Measurements from ENCODE around the gene TSPAN33. TPM values are rescaled to one million over a fixed set of nuclear protein-coding genes. Genes with fewer than 3 reads are reported as not detected.

TSPAN33 gene
- total and polyA plus RNA-seq, 9 of the 15 experiments (the other 6 are each of a cell fraction or from before 2014, with no cell fraction given) = 0.03 to 1.5 (median 0.23) TPM; not detected in 2

DNA sequence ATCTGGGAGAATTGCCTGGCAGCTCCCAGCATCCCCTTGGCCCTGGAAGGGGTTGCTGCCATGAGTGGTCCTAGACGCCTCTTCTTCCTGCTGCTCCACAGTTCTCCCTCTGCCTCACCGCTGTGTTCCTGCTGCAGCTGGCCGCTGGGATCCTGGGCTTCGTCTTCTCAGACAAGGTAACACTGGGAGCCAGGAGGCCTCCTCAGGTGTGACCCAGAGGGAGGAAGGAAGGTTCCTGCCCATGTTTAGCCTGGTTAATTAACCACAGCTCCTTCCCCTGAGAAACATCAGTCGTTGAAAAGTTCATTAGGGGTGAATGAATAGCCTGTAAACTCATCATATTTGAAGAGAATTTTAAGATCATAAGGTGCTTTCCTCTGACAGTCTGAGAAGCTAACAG, 18.2 kb downstream of the TSPAN33 start:
- ChIA-PET CTCF (ENCODE audit: low intra/inter-chr PET ratio) (interaction anchor here (0.7 kb wide), 1 partner anchor 12 kb away, joined by 4 read pairs; no protein-coding TSS in a partner anchor), POLR2A (interaction anchor here (1.9 to 2.2 kb wide), 2 partner anchors 10 to 22 kb away, joined by 5 to 9 read pairs; no protein-coding TSS in a partner anchor)
- Histone ChIP-seq H3K36me3 (ENCODE audit: control insufficient read depth, insufficient read depth, low read length) (no peaks in the 10 kb centered on the region), H3K27me3 (ENCODE audit: control insufficient read depth in 2 of 2, insufficient read depth in 2 of 2, low read length in 2 of 2) (peaks cover 14 to 49% of the 10 kb centered on the region in 2 experiments), H3K9me1 (ENCODE audit: control insufficient read depth, insufficient read depth, low read length) (no peaks in the 10 kb centered on the region), H4K20me1 (replicated peaks; ENCODE audit: control insufficient read depth, insufficient read depth, low read length) (no peaks in the 10 kb centered on the region), H2AFZ (ENCODE audit: low read depth, low read length) (no peak overlapping the region), H3K9me3 (replicated peaks; ENCODE audit: control insufficient read depth, insufficient read depth, low read depth, low read length) (no peaks in the 10 kb centered on the region), H3K4me2 (ENCODE audit: insufficient read depth, low read length) (no peak overlapping the region), H3K27ac (ENCODE audit: extremely low read depth, low read depth, low read length) (no peak overlapping the region), H3K4me1 (replicated peaks in 1 of 2; ENCODE audit: control insufficient read depth in 2 of 2, insufficient read depth in 2 of 2, low read length in 2 of 2) (no peaks in the 10 kb centered on the region), H3K79me2 (ENCODE audit: control insufficient read depth, insufficient read depth, low read length) (no peaks in the 10 kb centered on the region), H3K4me3 (no peak overlapping the region), H3K9ac (ENCODE audit: insufficient read depth in 1 of 2, low read depth in 2 of 2, low read length in 2 of 2) (peak overlapping the region in 1 of 2 experiments; percentile 2; a peak in 1 of 4 replicates)
- ATAC-seq (0 out of 3 replicates have a peak, but pooled peaks have one; percentile 14), FAIRE-seq (no peak), DNase-seq (ENCODE audit: extremely low read depth in 1 of 4, low spot score in 3 of 4) (peak in 1 of 4 experiments; percentile 9)
- in situ Hi-C loops (cut with MboI) (no loop called here), intact Hi-C loops (cut with micrococcal nuclease) (loop anchor here (5.0 kb wide), 1 partner anchor 110 kb away; no protein-coding TSS in a partner anchor)
- no TSS peak for BruUV-seq (replicated peaks)
- no peak for TF ChIP-seq ZNF707 (CRISPR knock-in tag; conservative IDR thresholded peaks at IDR 0.05)
- TF ChIP-seq SMARCE1 (IDR thresholded peaks at IDR 0.05) = no peak
- no peak for TF ChIP-seq CEBPG (CRISPR knock-in tag; IDR thresholded peaks at IDR 0.05)
- no peak for TF ChIP-seq CEBPG (tag; conservative IDR thresholded peaks at IDR 0.05 in 1 of 2, IDR thresholded peaks at IDR 0.05 in 1 of 2)
- no peak for TF ChIP-seq NELFE (IDR thresholded peaks at IDR 0.05; ENCODE audit: insufficient read depth, insufficient read length)
- TF ChIP-seq NCOA1 (IDR thresholded peaks at IDR 0.05; ENCODE audit: low read depth) = no peak
- no peak for TF ChIP-seq ZNF324 (CRISPR knock-in tag; IDR thresholded peaks at IDR 0.05)
- TF ChIP-seq E2F3 (CRISPR knock-in tag; IDR thresholded peaks at IDR 0.05) = no peak
- 4% methylated on average over 5 of the region's 5 CpGs for WGBS (ENCODE audit: insufficient coverage, low coverage, missing lambda C conversion rate)

All from K562 (cell line).